ENCODE data around the gene TNIK. TPM values are rescaled to one million over a fixed set of nuclear protein-coding genes. Genes with fewer than 3 reads are reported as not detected.

Gene TNIK
- total and polyA plus RNA-seq, 8 donors, result 2.1 to 40.2 (median 10.1) TPM

GRCh38 chr3:171417813-171418212, 42.4 kb downstream of the TNIK start:
- DNase-seq, result no peak
- no peaks in the 10 kb centered on the region for H3K27me3 ChIP-seq
- H3K4me1 ChIP-seq, result peaks cover 0 to 6% (median 2%) of the 10 kb centered on the region in 4 donors
- no peaks in the 10 kb centered on the region for H3K9me3 ChIP-seq
- peak overlapping the region in 2 of 5 donors; percentile 32 to 39 for H3K27ac ChIP-seq
- no peak for TF ChIP-seq POLR2A (IDR thresholded peaks at IDR 0.05)
- TF ChIP-seq POLR2AphosphoS5 (IDR thresholded peaks at IDR 0.05), result peak in 1 of 3 donors; percentile 38
- no peak for TF ChIP-seq EP300 (IDR thresholded peaks at IDR 0.05)
- WGBS, 5 donors, result 65 to 84% (median 73%) methylated on average over 3 of the region's 3 CpGs
- no peak overlapping the region for H3K4me3 ChIP-seq
- intact Hi-C loops (cut with DNase I; ENCODE audit: low total_unique reads), result no loop called here
- H3K36me3 ChIP-seq, result no peaks in the 10 kb centered on the region

GRCh38 chr3:171417137-171417536, 43.1 kb downstream of the TNIK start:
- Histone ChIP-seq H3K9me3 (no peaks in the 10 kb centered on the region), H3K4me3 (no peak overlapping the region), H3K27me3 (no peaks in the 10 kb centered on the region), H3K36me3 (no peaks in the 10 kb centered on the region), H3K27ac (peak overlapping the region in 2 of 5 donors; percentile 32 to 39), H3K4me1 (peaks cover 0 to 11% (median 2%) of the 10 kb centered on the region in 4 donors)
- TF ChIP-seq CTCF (IDR thresholded peaks at IDR 0.05) (no peak), POLR2AphosphoS5 (IDR thresholded peaks at IDR 0.05) (no peak), POLR2A (IDR thresholded peaks at IDR 0.05) (no peak), EP300 (IDR thresholded peaks at IDR 0.05) (no peak)
- intact Hi-C loops (cut with DNase I; ENCODE audit: low total_unique reads), result no loop called here
- DNase-seq, result no peak
- WGBS, 5 donors, result 89 to 97% (median 93%) methylated on average over 1 of the region's 1 CpG

GRCh38 chr3:171416666-171417065, 43.5 kb downstream of the TNIK start:
- H3K4me1 ChIP-seq, result peaks cover 0 to 11% (median 2%) of the 10 kb centered on the region in 4 donors
- H3K9me3 ChIP-seq, result no peaks in the 10 kb centered on the region
- H3K27me3 ChIP-seq, result no peaks in the 10 kb centered on the region
- no peak for TF ChIP-seq EP300 (IDR thresholded peaks at IDR 0.05)
- TF ChIP-seq CTCF (IDR thresholded peaks at IDR 0.05), result no peak
- TF ChIP-seq POLR2AphosphoS5 (IDR thresholded peaks at IDR 0.05), result no peak
- no peak for TF ChIP-seq POLR2A (IDR thresholded peaks at IDR 0.05)
- WGBS, 5 donors, result 71 to 78% (median 76%) methylated on average over 2 of the region's 2 CpGs
- no peaks in the 10 kb centered on the region for H3K36me3 ChIP-seq
- H3K4me3 ChIP-seq, result no peak overlapping the region
- intact Hi-C loops (cut with DNase I; ENCODE audit: low total_unique reads), result no loop called here
- DNase-seq, result no peak
- H3K27ac ChIP-seq, result no peak overlapping the region

- H3K4me1 ChIP-seq, result peaks cover 0 to 6% (median 2%) of the 10 kb centered on the region in 4 donors
- no peak overlapping the region for H3K27ac ChIP-seq
- no peaks in the 10 kb centered on the region for H3K9me3 ChIP-seq
- 83 to 95% (median 92%) methylated on average over 5 of the region's 5 CpGs for WGBS, 5 donors
- no peaks in the 10 kb centered on the region for H3K36me3 ChIP-seq
- DNase-seq, result no peak
- intact Hi-C loops (cut with DNase I; ENCODE audit: low total_unique reads), result no loop called here
- TF ChIP-seq POLR2AphosphoS5 (IDR thresholded peaks at IDR 0.05) (no peak), POLR2A (IDR thresholded peaks at IDR 0.05) (no peak), EP300 (IDR thresholded peaks at IDR 0.05) (no peak), CTCF (IDR thresholded peaks at IDR 0.05) (no peak)
- H3K4me3 ChIP-seq, result no peak overlapping the region
- no peaks in the 10 kb centered on the region for H3K27me3 ChIP-seq
These were observed 44.1 kb downstream of the TNIK start for GRCh38 chr3:171416061-171416460.

- Histone ChIP-seq H3K36me3 (no peaks in the 10 kb centered on the region), H3K4me3 (no peak overlapping the region), H3K9me3 (no peaks in the 10 kb centered on the region), H3K4me1 (peaks cover 0 to 5% (median 2%) of the 10 kb centered on the region in 4 donors), H3K27me3 (no peaks in the 10 kb centered on the region), H3K27ac (no peak overlapping the region)
- 86 to 97% (median 92%) methylated on average over 2 of the region's 2 CpGs for WGBS, 5 donors
- intact Hi-C loops (cut with DNase I; ENCODE audit: low total_unique reads), result no loop called here
- no peak for TF ChIP-seq EP300 (IDR thresholded peaks at IDR 0.05)
- no peak for TF ChIP-seq POLR2A (IDR thresholded peaks at IDR 0.05)
- no peak for DNase-seq
These were observed 45.1 kb downstream of the TNIK start for GRCh38 chr3:171415070-171415469.

All from stomach (tissue), 9 donors.